HT-29 (cell line): ENCODE results near the gene PLK3. TPM values are rescaled to one million over a fixed set of nuclear protein-coding genes. Genes with fewer than 3 reads are reported as not detected.

Experiments
- DNase-seq: peaks from one replicate; pipeline ENCODE4 v3.0.0-alpha.2; 2015; ENCODE audit warnings: low spot score
- small RNA-seq: library from RNA; depleted of rRNA; stranded (forward); fragments of <200 nt; gene quantifications from one replicate; pipeline ENCODE3, GENCODE V24; 2014
- total RNA-seq: library from RNA; depleted of rRNA; stranded (reverse); fragments of >200 nt; shearing (Covaris generic); gene quantifications from 2 replicates; pipeline ENCODE4 v1.2.3, GENCODE V29; 2014; rRNA removed

The PLK3 gene
- total RNA-seq, 1 experiment from 2014 or later: 137 TPM

- no peak for DNase-seq
Measured at GRCh38 chr1:44853201-44853600, 53.0 kb downstream of the PLK3 start.

GRCh38 chr1:44854970-44855369 lies 54.8 kb downstream of the PLK3 start:
- DNase-seq: no peak

Small RNA genes within 50 kb of the gene (small RNA-seq; reads per million reads assigned to genes)
- not detected for gene AL136380.1
- 58.1 reads per million, percentile 96 among the genes with 10 or more reads in this experiment for gene SNORD38A
- not detected for gene SNORD38B
- 1,236 reads per million, percentile 99 among the genes with 10 or more reads in this experiment for gene SNORD46
- not detected for gene SNORD55

Other genes with a start within 250 kb of the PLK3 start
- 19.5 and 27.5 TPM in 2 replicates for gene TMEM53, start 125.9 kb upstream of the PLK3 start, total RNA-seq
- 0.15 and 0.99 TPM in 2 replicates for gene ARMH1, start 125.7 kb upstream of the PLK3 start, total RNA-seq
- not detected in 2 replicates for gene RNU5D-1, start 69.2 kb upstream of the PLK3 start, total RNA-seq
- gene KIF2C, start 60.5 kb upstream of the PLK3 start, total RNA-seq: 57.1 and 63.1 TPM in 2 replicates
- 1,326 and 1,606 TPM in 2 replicates for gene RPS8, start 24.8 kb upstream of the PLK3 start, total RNA-seq
- gene BEST4, start 12.2 kb upstream of the PLK3 start, total RNA-seq: 0.31 and 0.33 TPM in 2 replicates
- 3.4 and 10.4 TPM in 2 replicates for gene DYNLT4, start 7.0 kb downstream of the PLK3 start, total RNA-seq
- 16.4 and 18.0 TPM in 2 replicates for gene BTBD19, start 8.1 kb downstream of the PLK3 start, total RNA-seq
- 0.16 and 0.18 TPM in 2 replicates for gene PTCH2, start 42.9 kb downstream of the PLK3 start, total RNA-seq
- 13.1 and 14.6 TPM in 2 replicates for gene EIF2B3, start 186.2 kb downstream of the PLK3 start, total RNA-seq
- gene HECTD3, start 210.9 kb downstream of the PLK3 start, total RNA-seq: 23.1 and 23.6 TPM in 2 replicates
- gene UROD, start 211.9 kb downstream of the PLK3 start, total RNA-seq: 98.8 and 105 TPM in 2 replicates